Mammary epithelial cell (primary cell): ENCODE measurements around the gene SPATA3.

Experiments
- EZH2 ChIP-seq: IDR thresholded peaks from 2 replicates; pipeline ENCODE4 v1.6.1; 2012; ENCODE audit warnings: low read length, inconsistent platforms, borderline replicate concordance
- TF ChIP-seq, protein P1 (sequence below), 2 donors: IDR thresholded peaks in 1 of 2; conservative IDR thresholded peaks in 1 of 2; 2 replicates each; pipeline ENCODE4 v1.5.1; 2011 to 2012; ENCODE audit warnings: inconsistent platforms in 2 of 2, low read length in 2 of 2, mild to moderate bottlenecking in 2 of 2, control low read depth in 1 of 2, low read depth in 1 of 2; ENCODE audit not compliant: insufficient read depth in 1 of 2; ENCODE audit errors: extremely low read depth in 1 of 2

DNA sequence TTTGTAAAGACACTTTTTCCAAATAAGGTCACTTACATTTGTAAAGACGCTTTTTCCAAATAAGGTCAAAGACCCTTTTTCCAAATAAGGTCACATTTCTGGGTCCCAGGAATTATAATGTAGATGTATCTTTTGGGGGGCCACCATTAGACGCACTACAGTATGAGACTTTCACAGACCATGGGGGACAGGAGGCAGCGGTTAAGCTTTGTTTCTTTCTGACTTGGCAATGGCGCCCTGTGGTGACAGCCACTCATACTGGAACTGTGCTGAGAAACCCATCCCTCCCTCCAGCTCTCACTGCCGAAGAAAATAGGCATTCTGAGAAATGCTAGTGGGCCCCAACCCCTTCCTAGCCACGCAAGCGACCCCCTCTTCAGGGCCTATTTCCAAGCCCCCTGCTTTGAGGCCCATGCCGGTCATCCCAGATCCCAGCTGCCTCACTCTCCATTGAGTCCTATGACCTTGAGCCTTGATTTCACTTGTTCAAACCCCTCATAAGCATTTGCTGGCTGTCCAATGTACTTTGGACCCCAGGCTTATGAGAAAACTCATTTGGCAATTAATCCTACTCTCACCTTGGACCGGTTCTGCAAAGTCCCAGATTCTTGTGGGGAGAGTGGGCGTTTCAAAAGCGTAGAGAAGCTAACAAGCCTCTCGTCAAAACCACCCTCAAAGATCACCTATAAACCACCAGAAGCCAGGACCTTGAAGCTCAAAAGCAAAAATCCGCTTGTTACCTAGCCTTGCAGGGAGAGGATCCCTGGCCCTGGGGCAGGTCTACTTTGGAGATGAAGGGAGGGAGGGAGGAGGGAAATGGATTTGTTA, 11.3 kb upstream of the SPATA3 start:
- TF ChIP-seq, protein P1, sequence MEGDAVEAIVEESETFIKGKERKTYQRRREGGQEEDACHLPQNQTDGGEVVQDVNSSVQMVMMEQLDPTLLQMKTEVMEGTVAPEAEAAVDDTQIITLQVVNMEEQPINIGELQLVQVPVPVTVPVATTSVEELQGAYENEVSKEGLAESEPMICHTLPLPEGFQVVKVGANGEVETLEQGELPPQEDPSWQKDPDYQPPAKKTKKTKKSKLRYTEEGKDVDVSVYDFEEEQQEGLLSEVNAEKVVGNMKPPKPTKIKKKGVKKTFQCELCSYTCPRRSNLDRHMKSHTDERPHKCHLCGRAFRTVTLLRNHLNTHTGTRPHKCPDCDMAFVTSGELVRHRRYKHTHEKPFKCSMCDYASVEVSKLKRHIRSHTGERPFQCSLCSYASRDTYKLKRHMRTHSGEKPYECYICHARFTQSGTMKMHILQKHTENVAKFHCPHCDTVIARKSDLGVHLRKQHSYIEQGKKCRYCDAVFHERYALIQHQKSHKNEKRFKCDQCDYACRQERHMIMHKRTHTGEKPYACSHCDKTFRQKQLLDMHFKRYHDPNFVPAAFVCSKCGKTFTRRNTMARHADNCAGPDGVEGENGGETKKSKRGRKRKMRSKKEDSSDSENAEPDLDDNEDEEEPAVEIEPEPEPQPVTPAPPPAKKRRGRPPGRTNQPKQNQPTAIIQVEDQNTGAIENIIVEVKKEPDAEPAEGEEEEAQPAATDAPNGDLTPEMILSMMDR (conservative IDR thresholded peaks at IDR 0.05 in 1 of 2, IDR thresholded peaks at IDR 0.05 in 1 of 2; ENCODE audit: extremely low read depth in 1 of 2, insufficient read depth in 1 of 2, low read depth in 1 of 2, low read length in 2 of 2): no peak
- TF ChIP-seq EZH2: no peak
